ENCODE results near the gene ZNF57.

DNA sequence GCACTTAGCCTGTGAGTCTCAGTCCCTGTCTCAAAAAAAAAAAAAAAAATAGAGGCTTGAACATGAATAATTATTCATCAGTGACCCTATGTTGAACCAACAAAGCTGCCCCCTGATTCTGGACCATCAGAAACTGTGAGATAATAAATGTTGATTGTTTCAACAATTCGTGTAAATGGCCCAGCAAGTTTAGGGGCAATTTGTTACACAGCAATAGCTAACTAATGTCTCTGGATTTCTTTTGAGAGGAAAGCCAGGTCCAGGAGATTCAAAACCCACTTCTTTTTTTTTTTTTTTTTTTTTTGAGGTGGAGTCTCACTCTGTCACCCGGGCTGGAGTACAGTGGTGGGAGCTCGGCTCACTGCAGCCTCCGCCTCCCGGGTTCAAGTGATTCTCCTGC lies 64.1 kb downstream of the ZNF57 start:
- TF ChIP-seq CTCF (IDR thresholded peaks at IDR 0.05; ENCODE audit: insufficient read depth, low read depth, low read length) (no peak), EZH2 (IDR thresholded peaks at IDR 0.05; ENCODE audit: insufficient read depth, low read length) (no peak)

Data from astrocyte (in vitro differentiated cells and primary cell).